Measurements from ENCODE around the gene GLI1. TPM values are rescaled to one million over a fixed set of nuclear protein-coding genes. Genes with fewer than 3 reads are reported as not detected.

GLI1 gene
- total RNA-seq, 8 experiments from 2014 or later, result 0.66 to 8.3 (median 3.2) TPM

Other genes starting within 250 kb of the GLI1 start
- gene NXPH4, start 243.0 kb upstream of the GLI1 start, total RNA-seq, result 10 to 100 TPM in 5 of 8 experiments, 1 to 10 TPM in 1, under 1 TPM in 2; 0.36 to 16.3 (median 10.7) TPM
- 100 to 1,000 TPM in 5 of 8 experiments, 10 to 100 TPM in 3; 72.9 to 187 (median 120) TPM for gene SHMT2, start 230.1 kb upstream of the GLI1 start, total RNA-seq
- 1 to 10 TPM in 6 of 8 experiments, under 1 TPM in 2; 0.87 to 4.8 (median 1.5) TPM for gene STAC3, start 208.6 kb upstream of the GLI1 start, total RNA-seq
- gene R3HDM2, start 28.7 kb upstream of the GLI1 start, total RNA-seq, result 10 to 100 TPM; 14.7 to 75.2 (median 31.6) TPM
- gene INHBC, start 25.0 kb upstream of the GLI1 start, total RNA-seq, result under 1 TPM; 0.14 to 0.85 (median 0.22) TPM
- 10 to 100 TPM in 2 of 8 experiments, 1 to 10 TPM in 3, under 1 TPM in 3; 0.41 to 19.9 (median 2.6) TPM for gene INHBE, start 4.5 kb upstream of the GLI1 start, total RNA-seq
- gene ARHGAP9, start 20.1 kb downstream of the GLI1 start, total RNA-seq, result 1 to 10 TPM in 5 of 8 experiments, under 1 TPM in 3; 0.45 to 6.2 (median 2.0) TPM
- gene MARS1, start 28.3 kb downstream of the GLI1 start, total RNA-seq, result 100 to 1,000 TPM; 133 to 437 (median 224) TPM
- 100 to 1,000 TPM in 5 of 8 experiments, 10 to 100 TPM in 3; 31.9 to 244 (median 136) TPM for gene DDIT3, start 60.7 kb downstream of the GLI1 start, total RNA-seq
- gene MBD6, start 63.0 kb downstream of the GLI1 start, total RNA-seq, result 10 to 100 TPM in 4 of 8 experiments, 1 to 10 TPM in 4; 5.5 to 37.5 (median 9.7) TPM
- 100 to 1,000 TPM; 104 to 184 (median 161) TPM for gene DCTN2, start 87.4 kb downstream of the GLI1 start, total RNA-seq
- 100 to 1,000 TPM in 1 of 8 experiments, 10 to 100 TPM in 4, 1 to 10 TPM in 2, under 1 TPM in 1; 0.91 to 111 (median 60.5) TPM for gene KIF5A, start 90.3 kb downstream of the GLI1 start, total RNA-seq
- 10 to 100 TPM; 12.5 to 29.4 (median 21.4) TPM for gene PIP4K2C, start 131.4 kb downstream of the GLI1 start, total RNA-seq
- gene DTX3, start 145.0 kb downstream of the GLI1 start, total RNA-seq, result 10 to 100 TPM in 7 of 8 experiments, 1 to 10 TPM in 1; 2.8 to 79.9 (median 62.7) TPM
- gene ARHGEF25, start 151.7 kb downstream of the GLI1 start, total RNA-seq, result 10 to 100 TPM; 16.1 to 28.5 (median 17.9) TPM
- gene B4GALNT1, start 173.4 kb downstream of the GLI1 start, total RNA-seq, result 10 to 100 TPM in 5 of 8 experiments, 1 to 10 TPM in 1, under 1 TPM in 2; 0.61 to 34.3 (median 19.4) TPM
- gene OS9, start 234.3 kb downstream of the GLI1 start, total RNA-seq, result 100 to 1,000 TPM in 6 of 8 experiments, 10 to 100 TPM in 2; 94.0 to 297 (median 134) TPM

Data from motor neuron (in vitro differentiated cells).